ENCODE measurements around the gene INF2. TPM values are rescaled to one million over a fixed set of nuclear protein-coding genes. Genes with fewer than 3 reads are reported as not detected.

Gene INF2
- total RNA-seq, 1 experiment from 2014 or later: 14.0 TPM

- in situ Hi-C loops (cut with HindIII; ENCODE audit: low pct_unique_long_range_greater_than_20kb, low sequenced_read_pairs): no loop called here
- no peak for DNase-seq (ENCODE audit: low read depth, low spot score)
Observed at GRCh38 chr14:104732931-104733681, 43.7 kb downstream of the INF2 start.

GRCh38 chr14:104734051-104734587 is 44.7 kb downstream of the INF2 start:
- in situ Hi-C loops (cut with HindIII; ENCODE audit: low pct_unique_long_range_greater_than_20kb, low sequenced_read_pairs): no loop called here
- no peak for DNase-seq (ENCODE audit: low read depth, low spot score)

GRCh38 chr14:104734601-104734990 is 45.2 kb downstream of the INF2 start:
- DNase-seq (ENCODE audit: low read depth, low spot score): no peak

GRCh38 chr14:104734991-104735779 is 45.8 kb downstream of the INF2 start:
- in situ Hi-C loops (cut with HindIII; ENCODE audit: low pct_unique_long_range_greater_than_20kb, low sequenced_read_pairs): no loop called here

More at GRCh38 chr14:104734601-104734990, 45.2 kb downstream of the INF2 start:
- in situ Hi-C loops (cut with HindIII; ENCODE audit: low pct_unique_long_range_greater_than_20kb, low sequenced_read_pairs): no loop called here

GRCh38 chr14:104735830-104736642 is 46.6 kb downstream of the INF2 start:
- no peak for DNase-seq (ENCODE audit: low read depth, low spot score)
- in situ Hi-C loops (cut with HindIII; ENCODE audit: low pct_unique_long_range_greater_than_20kb, low sequenced_read_pairs): no loop called here

More at GRCh38 chr14:104734991-104735779, 45.8 kb downstream of the INF2 start:
- DNase-seq (ENCODE audit: low read depth, low spot score): no peak

- DNase-seq (ENCODE audit: low read depth, low spot score): no peak
- in situ Hi-C loops (cut with HindIII; ENCODE audit: low pct_unique_long_range_greater_than_20kb, low sequenced_read_pairs): no loop called here
Observed at GRCh38 chr14:104738375-104739019, 49.1 kb downstream of the INF2 start.

GRCh38 chr14:104739026-104739425 is 49.6 kb downstream of the INF2 start:
- in situ Hi-C loops (cut with HindIII; ENCODE audit: low pct_unique_long_range_greater_than_20kb, low sequenced_read_pairs): no loop called here
- no peak for DNase-seq (ENCODE audit: low read depth, low spot score)

- in situ Hi-C loops (cut with HindIII; ENCODE audit: low pct_unique_long_range_greater_than_20kb, low sequenced_read_pairs): no loop called here
- DNase-seq (ENCODE audit: low read depth, low spot score): no peak
Observed at GRCh38 chr14:104739546-104740516, 50.4 kb downstream of the INF2 start.

- no peak for DNase-seq (ENCODE audit: low read depth, low spot score)
- in situ Hi-C loops (cut with HindIII; ENCODE audit: low pct_unique_long_range_greater_than_20kb, low sequenced_read_pairs): no loop called here
Observed at GRCh38 chr14:104741108-104741802, 51.8 kb downstream of the INF2 start.

GRCh38 chr14:104741803-104742251 is 52.4 kb downstream of the INF2 start:
- in situ Hi-C loops (cut with HindIII; ENCODE audit: low pct_unique_long_range_greater_than_20kb, low sequenced_read_pairs): no loop called here
- DNase-seq (ENCODE audit: low read depth, low spot score): no peak

GRCh38 chr14:104742586-104743455 is 53.4 kb downstream of the INF2 start:
- in situ Hi-C loops (cut with HindIII; ENCODE audit: low pct_unique_long_range_greater_than_20kb, low sequenced_read_pairs): no loop called here
- no peak for DNase-seq (ENCODE audit: low read depth, low spot score)

GRCh38 chr14:104743461-104744380 is 54.3 kb downstream of the INF2 start:
- DNase-seq (ENCODE audit: low read depth, low spot score): no peak
- in situ Hi-C loops (cut with HindIII; ENCODE audit: low pct_unique_long_range_greater_than_20kb, low sequenced_read_pairs): no loop called here

- no peak for DNase-seq (ENCODE audit: low read depth, low spot score)
- in situ Hi-C loops (cut with HindIII; ENCODE audit: low pct_unique_long_range_greater_than_20kb, low sequenced_read_pairs): no loop called here
Observed at GRCh38 chr14:104744484-104744883, 55.1 kb downstream of the INF2 start.

GRCh38 chr14:104745431-104745830 is 56.0 kb downstream of the INF2 start:
- in situ Hi-C loops (cut with HindIII; ENCODE audit: low pct_unique_long_range_greater_than_20kb, low sequenced_read_pairs): no loop called here
- no peak for DNase-seq (ENCODE audit: low read depth, low spot score)

Data from SK-MEL-5 (cell line).